Suprapubic skin (tissue), 4 donors: ENCODE data around the gene RGS6.

Experiments
- CTCF ChIP-seq, 2 donors: fragments of 200-600 bp in 1 of 2; fragments of 450-650 bp in 1 of 2; sonication (generic) in 1 of 2; IDR thresholded peaks; one replicate each; pipeline ENCODE4 v1.5.1; 2016 to 2019; ENCODE audit warnings: antibody characterized with exemption in 2 of 2, mild to moderate bottlenecking in 1 of 2, moderate library complexity in 1 of 2
- EP300 ChIP-seq: sonication (generic); formaldehyde crosslinking; IDR thresholded peaks from one replicate; pipeline ENCODE4 v1.6.1; 2017; ENCODE audit warnings: antibody characterized with exemption
- POLR2A ChIP-seq, 2 donors: fragments of 450-650 bp; IDR thresholded peaks; one replicate each; pipeline ENCODE4 v1.6.1; 2017; ENCODE audit warnings: antibody characterized with exemption in 2 of 2, mild to moderate bottlenecking in 2 of 2, moderate library complexity in 2 of 2
- POLR2AphosphoS5 ChIP-seq, 3 donors: sonication (generic); formaldehyde crosslinking; IDR thresholded peaks; one replicate each; pipeline ENCODE4 v1.6.1; 2017; ENCODE audit warnings: antibody characterized with exemption in 3 of 3

GRCh38 chr14:72550513-72550912 is 618.3 kb downstream of the RGS6 start:
- TF ChIP-seq CTCF (IDR thresholded peaks at IDR 0.05) (no peak), POLR2A (IDR thresholded peaks at IDR 0.05) (no peak), POLR2AphosphoS5 (IDR thresholded peaks at IDR 0.05) (no peak), EP300 (no peak)
